Ishikawa (cell line): ENCODE measurements around the gene PGF.

Experiments used
- CEBPB ChIP-seq: IDR thresholded peaks from 2 replicates; pipeline ENCODE4 v1.6.1; 2012
- CREB1 ChIP-seq: IDR thresholded peaks from 2 replicates; pipeline ENCODE4 v1.6.1; 2012; ENCODE audit warnings: low read depth
- EGR1 ChIP-seq: IDR thresholded peaks from 2 replicates; pipeline ENCODE4 v1.6.1; 2012
- EP300 ChIP-seq: IDR thresholded peaks from 2 replicates; pipeline ENCODE4 v1.6.1; 2012; ENCODE audit warnings: borderline replicate concordance
- NFIC ChIP-seq: IDR thresholded peaks from 2 replicates; pipeline ENCODE4 v1.6.1; 2012
- RAD21 ChIP-seq: IDR thresholded peaks from 2 replicates; pipeline ENCODE4 v1.6.1; 2012; ENCODE audit warnings: low read depth
- TAF1 ChIP-seq: IDR thresholded peaks from 2 replicates; pipeline ENCODE4 v1.6.1; 2012; ENCODE audit warnings: low read depth, mild to moderate bottlenecking
- TEAD4 ChIP-seq: IDR thresholded peaks from 2 replicates; pipeline ENCODE4 v1.6.1; 2012
- ZBTB7A ChIP-seq: IDR thresholded peaks from 2 replicates; pipeline ENCODE4 v1.6.1; 2012; ENCODE audit warnings: low read depth
- TF ChIP-seq, protein P1 (sequence below): IDR thresholded peaks from 2 replicates; pipeline ENCODE4 v1.6.1; 2012
- TF ChIP-seq, protein P2 (sequence below): IDR thresholded peaks from 2 replicates; pipeline ENCODE4 v1.6.1; 2012

DNA sequence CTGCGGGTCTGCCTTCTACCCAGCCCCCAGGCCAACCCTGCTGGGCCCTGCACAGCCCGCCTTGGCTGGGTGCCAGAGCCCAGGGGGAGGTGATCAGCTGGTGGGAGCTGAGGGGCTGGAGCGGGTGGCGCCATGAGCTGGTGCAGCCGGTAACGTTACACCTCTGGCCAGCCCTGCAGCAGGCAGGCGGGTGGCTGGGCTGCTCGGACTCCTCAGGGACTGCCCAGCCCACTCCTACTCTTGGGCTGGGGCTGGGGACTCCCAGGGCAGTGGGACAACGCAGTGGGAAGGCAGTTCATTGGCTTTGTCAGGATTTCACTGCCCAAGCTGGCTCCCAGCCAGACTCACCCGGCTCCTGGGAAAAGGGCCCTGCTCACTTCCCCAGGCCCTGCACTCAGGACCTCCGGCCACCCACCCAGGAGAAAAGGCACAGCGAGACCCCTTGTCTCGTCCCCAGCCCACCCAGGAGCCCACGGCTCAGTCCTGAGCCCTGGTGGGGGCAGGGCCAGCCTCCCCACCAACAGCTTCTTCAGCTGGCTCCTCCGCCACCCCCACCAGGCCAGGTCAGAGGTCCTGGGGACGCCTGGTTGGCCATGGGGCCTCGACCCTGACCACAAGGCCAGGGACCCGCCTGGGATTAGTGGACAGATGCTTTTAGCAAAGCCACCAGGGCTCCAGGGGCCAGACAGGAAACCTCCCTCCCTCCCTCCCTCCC, 1.0 kb downstream of the PGF start:
- peak; percentile 90 for TF ChIP-seq ZBTB7A
- TF ChIP-seq, protein P1, sequence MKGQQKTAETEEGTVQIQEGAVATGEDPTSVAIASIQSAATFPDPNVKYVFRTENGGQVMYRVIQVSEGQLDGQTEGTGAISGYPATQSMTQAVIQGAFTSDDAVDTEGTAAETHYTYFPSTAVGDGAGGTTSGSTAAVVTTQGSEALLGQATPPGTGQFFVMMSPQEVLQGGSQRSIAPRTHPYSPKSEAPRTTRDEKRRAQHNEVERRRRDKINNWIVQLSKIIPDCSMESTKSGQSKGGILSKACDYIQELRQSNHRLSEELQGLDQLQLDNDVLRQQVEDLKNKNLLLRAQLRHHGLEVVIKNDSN = peak; percentile 46
- no peak for TF ChIP-seq CEBPB
- TF ChIP-seq EGR1 = no peak
- peak; percentile 42; the same call in 1 of the 2 replicates for TF ChIP-seq EP300
- no peak for TF ChIP-seq TAF1
- TF ChIP-seq, protein P2, sequence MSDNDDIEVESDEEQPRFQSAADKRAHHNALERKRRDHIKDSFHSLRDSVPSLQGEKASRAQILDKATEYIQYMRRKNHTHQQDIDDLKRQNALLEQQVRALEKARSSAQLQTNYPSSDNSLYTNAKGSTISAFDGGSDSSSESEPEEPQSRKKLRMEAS = no peak; the same call in 1 of the 2 replicates
- peak; percentile 98 for TF ChIP-seq NFIC
- no peak for TF ChIP-seq TEAD4
- no peak for TF ChIP-seq CREB1
- TF ChIP-seq RAD21 = no peak
